H1 (cell line): Measurements from ENCODE around the gene BGLAP. TPM values are rescaled to one million over a fixed set of nuclear protein-coding genes. Genes with fewer than 3 reads are reported as not detected.

Source experiments
- CTCF ChIA-PET: fragments of 300-600 bp; sonication (Branson Sonifier 250); formaldehyde crosslinking; loops from one replicate; lab custom pipeline; 2021; ENCODE audit not compliant: partially characterized antibody; lab: Charles Lee
- POLR2A ChIA-PET: fragments of 300-600 bp; sonication (Branson Sonifier 250); formaldehyde crosslinking; loops from one replicate; lab custom pipeline; 2021; ENCODE audit warnings: inconsistent platforms; ENCODE audit not compliant: partially characterized antibody; lab: Charles Lee
- DNase-seq, 2 experiments: peaks; one replicate each; pipeline versions ENCODE4 v3.0.0 to v3.0.0-alpha.2; 2010 to 2022; ENCODE audit warnings: low spot score in 2 of 2, low read depth in 1 of 2, mixed read lengths in 1 of 2
- FAIRE-seq: peaks from 2 replicates; lab custom pipeline; 2011; peaks lifted over from hg19 to GRCh38; lab: Jason Lieb, UNC
- H2AFZ ChIP-seq: 2 replicates; pipeline ENCODE4 v1.8.1; 2012; ENCODE audit warnings: low read length, inconsistent platforms
- H2AK5ac ChIP-seq: 2 replicates; pipeline ENCODE4 v1.6.1; 2013; ENCODE audit warnings: low read depth, low read length
- H2BK120ac ChIP-seq: replicated peaks from 2 replicates; pipeline ENCODE3; 2013; ENCODE audit warnings: low read depth, low read length, inconsistent platforms
- H2BK12ac ChIP-seq: 2 replicates; pipeline ENCODE4 v1.6.1; 2013; ENCODE audit warnings: low read depth, low read length
- H2BK15ac ChIP-seq: 2 replicates; pipeline ENCODE4 v1.6.1; 2013; ENCODE audit warnings: low read length
- H2BK20ac ChIP-seq: 2 replicates; pipeline ENCODE4 v1.6.1; 2013; ENCODE audit warnings: low read length
- H2BK5ac ChIP-seq: 2 replicates; pipeline ENCODE4 v1.6.1; 2013; ENCODE audit warnings: low read depth, low read length
- H3K14ac ChIP-seq: 2 replicates; pipeline ENCODE4 v1.6.1; 2013; ENCODE audit warnings: inconsistent platforms; ENCODE audit not compliant: insufficient read length
- H3K18ac ChIP-seq: 2 replicates; pipeline ENCODE4 v1.6.1; 2013; ENCODE audit warnings: low read length; ENCODE audit errors: extremely low read depth
- H3K23ac ChIP-seq: 2 replicates; pipeline ENCODE4 v1.6.1; 2013; ENCODE audit warnings: inconsistent platforms; ENCODE audit not compliant: insufficient read length
- H3K23me2 ChIP-seq: 2 replicates; pipeline ENCODE4 v1.6.1; 2013; ENCODE audit warnings: low read depth, low read length
- H3K27ac ChIP-seq: 2 replicates; pipeline ENCODE4 v1.6.1; 2011; ENCODE audit warnings: low read depth, low read length, inconsistent platforms
- H3K27me3 ChIP-seq, 4 experiments: replicated peaks in 1 of 4; 1 replicate in 1 of 4; 2 replicates in 3 of 4; pipeline versions ENCODE4 v1.6.1 to v1.8.1; 2011 to 2013; ENCODE audit warnings: low read length in 3 of 4, mild to moderate bottlenecking in 3 of 4, inconsistent platforms in 2 of 4, mixed read lengths in 2 of 4, moderate library complexity in 1 of 4; ENCODE audit not compliant: control insufficient read depth in 3 of 4, insufficient read depth in 3 of 4; ENCODE audit errors: extremely low read depth in 1 of 4
- H3K36me3 ChIP-seq, 4 experiments: 2 replicates each; pipeline versions ENCODE4 v1.6.1 to v1.8.1; 2011 to 2013; ENCODE audit warnings: mild to moderate bottlenecking in 4 of 4, low read length in 3 of 4, moderate library complexity in 2 of 4, control low read depth in 1 of 4, inconsistent platforms in 1 of 4; ENCODE audit not compliant: insufficient read depth in 4 of 4, control insufficient read depth in 2 of 4
- H3K4ac ChIP-seq: replicated peaks from 2 replicates; pipeline ENCODE3; 2013; ENCODE audit warnings: low read length, low read depth, mixed read lengths, inconsistent platforms; ENCODE audit not compliant: insufficient read length
- H3K4me1 ChIP-seq, 4 experiments: replicated peaks in 1 of 4; 1 replicate in 1 of 4; 2 replicates in 3 of 4; pipeline versions ENCODE4 v1.6.1 to v1.8.1; 2011 to 2013; ENCODE audit warnings: low read length in 3 of 4, inconsistent platforms in 2 of 4, mixed read lengths in 1 of 4; ENCODE audit not compliant: insufficient read depth in 4 of 4, control insufficient read depth in 3 of 4
- H3K4me2 ChIP-seq, 2 experiments: 2 replicates each; pipeline versions ENCODE4 v1.6.1 to v1.8.1; 2011 to 2013; ENCODE audit warnings: low read depth in 2 of 2, low read length in 2 of 2, control low read depth in 1 of 2, inconsistent platforms in 1 of 2, mild to moderate bottlenecking in 1 of 2; ENCODE audit not compliant: insufficient read depth in 1 of 2
- H3K4me3 ChIP-seq, 4 experiments: fragments of 200-600, 300-600 bp in 1 of 4; sonication (generic), shearing (Covaris generic), sonication (Bioruptor Twin) in 1 of 4; 2 replicates each; pipeline versions ENCODE4 v1.5.1 to v1.8.1; 2011 to 2016; ENCODE audit warnings: low read length in 4 of 4, low read depth in 3 of 4, control low read depth in 2 of 4, inconsistent platforms in 2 of 4, mild to moderate bottlenecking in 2 of 4, mixed read lengths in 1 of 4, moderate library complexity in 1 of 4; ENCODE audit not compliant: insufficient read depth in 2 of 4; ENCODE audit errors: extremely low read depth in 1 of 4
- H3K56ac ChIP-seq: replicated peaks from 2 replicates; pipeline ENCODE3; 2013; ENCODE audit warnings: low read depth, mild to moderate bottlenecking, mixed read lengths, low read length, inconsistent platforms; ENCODE audit not compliant: insufficient read length
- H3K79me1 ChIP-seq: 2 replicates; pipeline ENCODE4 v1.6.1; 2013; ENCODE audit warnings: low read depth, low read length, control low read depth
- H3K79me2 ChIP-seq, 2 experiments: 2 replicates each; pipeline versions ENCODE4 v1.6.1 to v1.8.1; 2012 to 2013; ENCODE audit warnings: low read length in 2 of 2, mild to moderate bottlenecking in 2 of 2, inconsistent platforms in 1 of 2; ENCODE audit not compliant: insufficient read depth in 2 of 2, control insufficient read depth in 1 of 2
- H3K9ac ChIP-seq, 4 experiments: replicated peaks in 1 of 4; 1 replicate in 1 of 4; 2 replicates in 3 of 4; pipeline versions ENCODE4 v1.6.1 to v1.8.1; 2011 to 2013; ENCODE audit warnings: low read depth in 3 of 4, low read length in 3 of 4, control low read depth in 2 of 4, mild to moderate bottlenecking in 2 of 4, moderate library complexity in 2 of 4, inconsistent platforms in 1 of 4; ENCODE audit errors: extremely low read depth in 1 of 4
- H3K9me3 ChIP-seq, 2 experiments: 2 replicates each; pipeline versions ENCODE4 v1.6.1 to v1.8.1; 2012 to 2013; ENCODE audit warnings: mild to moderate bottlenecking in 2 of 2, moderate library complexity in 2 of 2, control low read depth in 1 of 2, inconsistent platforms in 1 of 2, low read depth in 1 of 2, low read length in 1 of 2, mixed read lengths in 1 of 2; ENCODE audit not compliant: insufficient read depth in 2 of 2
- H4K20me1 ChIP-seq, 2 experiments: replicated peaks in 1 of 2; 2 replicates each; pipeline versions ENCODE3 to v1.8.1; 2011 to 2013; ENCODE audit warnings: inconsistent platforms in 2 of 2, low read length in 2 of 2, mild to moderate bottlenecking in 1 of 2; ENCODE audit not compliant: insufficient read depth in 2 of 2, control insufficient read depth in 1 of 2
- H4K5ac ChIP-seq: 2 replicates; pipeline ENCODE4 v1.6.1; 2013; ENCODE audit warnings: low read length, low read depth, mixed read lengths, inconsistent platforms; ENCODE audit not compliant: insufficient read length
- H4K8ac ChIP-seq: 2 replicates; pipeline ENCODE4 v1.8.0; 2013; ENCODE audit warnings: mild to moderate bottlenecking, moderate library complexity, low read length, inconsistent platforms; ENCODE audit not compliant: insufficient read depth; ENCODE audit errors: extremely low read depth
- H4K91ac ChIP-seq: replicated peaks from 2 replicates; pipeline ENCODE3; 2013; ENCODE audit warnings: low read length, mixed read lengths, inconsistent platforms; ENCODE audit not compliant: insufficient read length
- CBX8 ChIP-seq: fragments of 300-800, 300-1000 bp; sonication (generic); IDR thresholded peaks from 2 replicates; pipeline ENCODE4 v1.7.1; 2016; ENCODE audit warnings: low read depth, low read length, borderline replicate concordance
- CEBPB ChIP-seq: IDR thresholded peaks from 2 replicates; pipeline ENCODE4 v1.6.1; 2012; ENCODE audit warnings: low read depth, low read length
- CTBP2 ChIP-seq: IDR thresholded peaks from 2 replicates; pipeline ENCODE4 v1.7.0; 2011; ENCODE audit warnings: borderline replicate concordance, mild to moderate bottlenecking, moderate library complexity, mixed read lengths, low read length; ENCODE audit not compliant: insufficient read depth, insufficient read length
- GABPA ChIP-seq: IDR thresholded peaks from 2 replicates; pipeline ENCODE4 v1.6.1; 2011; ENCODE audit warnings: mild to moderate bottlenecking, low read length, moderate library complexity, borderline replicate concordance; ENCODE audit not compliant: insufficient read depth
- HDAC2 ChIP-seq, 2 experiments: fragments of 300-600 bp in 1 of 2; sonication (generic) in 1 of 2; IDR thresholded peaks; 2 replicates each; pipeline ENCODE4 v1.6.1; 2011 to 2012; ENCODE audit warnings: low read depth in 2 of 2, low read length in 2 of 2, mild to moderate bottlenecking in 2 of 2, moderate library complexity in 2 of 2, borderline replicate concordance in 1 of 2, inconsistent platforms in 1 of 2
- JUND ChIP-seq: IDR thresholded peaks from 2 replicates; pipeline ENCODE4 v1.6.1; 2011; ENCODE audit warnings: mild to moderate bottlenecking, improper control_type of control experiment, low read length
- SIRT6 ChIP-seq: IDR thresholded peaks from one replicate; pipeline ENCODE4 v1.7.1; 2012; ENCODE audit warnings: low read length, inconsistent platforms
- SP1 ChIP-seq: IDR thresholded peaks from 2 replicates; pipeline ENCODE4 v1.6.1; 2011; ENCODE audit warnings: low read depth, low read length
- SUZ12 ChIP-seq: fragments of 200-600 bp; sonication (generic); IDR thresholded peaks from 2 replicates; pipeline ENCODE4 v1.6.1; 2012; ENCODE audit warnings: mild to moderate bottlenecking, inconsistent platforms, low read length, moderate library complexity, mixed read lengths
- TBP ChIP-seq: IDR thresholded peaks from 2 replicates; pipeline ENCODE4 v1.6.1; 2011; ENCODE audit warnings: low read depth, low read length, improper control_type of control experiment
- TCF12 ChIP-seq: IDR thresholded peaks from 2 replicates; pipeline ENCODE4 v1.6.1; 2011; ENCODE audit warnings: low read depth, mild to moderate bottlenecking, low read length
- YY1 ChIP-seq: IDR thresholded peaks from 2 replicates; pipeline ENCODE4 v1.6.1; 2011; ENCODE audit warnings: low read depth, mild to moderate bottlenecking, low read length
- WGBS, 2 experiments: shearing (Covaris generic) in 1 of 2; methylation state at CpG; one replicate each; pipeline versions ENCODE4 v1.1.6 to v1.1.7; 2013 to 2015; ENCODE audit warnings: low lambda C conversion rate in 2 of 2, mixed read lengths in 2 of 2, inconsistent platforms in 1 of 2, low coverage in 1 of 2, missing lambda C conversion rate in 1 of 2; ENCODE audit not compliant: insufficient replicate concordance in 2 of 2, insufficient coverage in 1 of 2, insufficient read length in 1 of 2; ENCODE audit errors: extremely low coverage in 1 of 2, missing lambda C conversion rate in 1 of 2; 5-methylcytosine and 5-hydroxymethylcytosine counted together
- polyA plus RNA-seq, 7 experiments: library from polyadenylated mRNA; depleted of rRNA in 3 of 7; stranded (reverse) in 5 of 7; unstranded in 2 of 7; fragments of >200 nt in 5 of 7; fragments of 200-250 nt in 2 of 7; gene quantifications; 1 replicate in 5 of 7; 2 replicates in 1 of 7; 4 replicates in 1 of 7; pipeline versions ENCODE4 v1.2.1 to v1.2.3, GENCODE V29; 2011 to 2013; ENCODE audit warnings: missing spikeins in 2 of 7, mixed read lengths in 2 of 7
- total RNA-seq: library from RNA; stranded (reverse); fragmentation: NEBNext Ultra II Directional; extraction: Animal tissue kit (Norgen Biotek cat#: 25700); gene quantifications from 2 replicates; pipeline ENCODE4 v1.2.1, GENCODE V29; 2021
- TF ChIP-seq, protein P1 (sequence below): IDR thresholded peaks from 2 replicates; pipeline ENCODE4 v1.6.1; 2012; ENCODE audit warnings: low read length, inconsistent platforms

BGLAP gene
- total and polyA plus RNA-seq, 2 of the 8 experiments (the other 6 are each of a cell fraction or from before 2014, with no cell fraction given): 1.2 to 1.5 TPM

DNA sequence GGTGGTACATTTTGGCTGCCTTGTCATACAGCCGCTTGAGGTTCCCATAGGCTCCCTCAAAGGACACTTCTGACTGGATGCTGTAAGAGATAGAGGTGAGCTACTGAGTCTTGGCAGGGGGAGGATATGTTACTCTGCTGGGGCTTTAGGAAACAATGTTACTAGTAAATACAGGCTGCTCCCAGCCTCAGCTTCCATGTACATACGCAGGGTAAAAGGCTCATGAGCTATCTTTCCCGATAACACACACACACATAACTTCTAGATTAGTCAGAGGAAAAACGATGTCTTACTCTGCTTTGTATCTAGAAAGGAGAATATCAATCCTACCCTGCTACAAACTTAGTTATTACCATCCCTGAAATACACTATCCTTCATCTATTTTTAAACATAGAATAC is 26.4 kb downstream of the BGLAP start:
- Histone ChIP-seq H4K8ac (no peak overlapping the region), H2BK15ac (no peak overlapping the region), H3K79me1 (no peaks in the 10 kb centered on the region), H3K9me3 (peaks cover 0 to 2% of the 10 kb centered on the region in 2 experiments; a peak in 1 of 4 replicates), H3K27me3 (no peaks in the 10 kb centered on the region), H3K14ac (no peak overlapping the region), H3K23ac (no peak overlapping the region), H3K4ac (no peak overlapping the region), H3K4me1 (no peaks in the 10 kb centered on the region), H2BK20ac (no peak overlapping the region), H3K56ac (no peak overlapping the region), H3K4me3 (no peak overlapping the region), H2BK5ac (no peak overlapping the region), H2AFZ (no peak overlapping the region), H2BK120ac (no peak overlapping the region), H2AK5ac (no peak overlapping the region), H3K79me2 (no peaks in the 10 kb centered on the region), H3K27ac (no peak overlapping the region), H3K4me2 (no peak overlapping the region), H3K18ac (no peak overlapping the region), H3K23me2 (no peaks in the 10 kb centered on the region), H4K91ac (no peak overlapping the region), H3K36me3 (peaks cover 42 to 84% (median 73%) of the 10 kb centered on the region in 4 experiments), H2BK12ac (no peak overlapping the region), H4K20me1 (peaks cover 2 to 3% of the 10 kb centered on the region in 2 experiments), H4K5ac (no peak overlapping the region), H3K9ac (no peak overlapping the region)
- ChIA-PET POLR2A (interaction anchor here (1.1 to 1.5 kb wide), 4 partner anchors 8 to 130 kb away, joined by 3 to 5 read pairs (median 3); no protein-coding TSS in a partner anchor), CTCF (interaction anchor here (0.9 to 1.2 kb wide), 3 partner anchors 18 to 139 kb away, joined by 3 read pairs; no protein-coding TSS in a partner anchor)
- WGBS, 2 experiments: 94% methylated on average over 4 of the region's 4 CpGs; no CpG with 5 or more reads in 1 of the 2 experiments
- no peak for FAIRE-seq
- DNase-seq: no peak
- TF ChIP-seq SUZ12 (no peak), SIRT6 (no peak), CBX8 (no peak), YY1 (no peak), TCF12 (no peak), TBP (no peak), HDAC2 (IDR thresholded peaks at IDR 0.05; ENCODE audit: borderline replicate concordance in 1 of 2, low read depth in 2 of 2, low read length in 2 of 2) (no peak), SP1 (no peak), JUND (no peak), GABPA (no peak), CEBPB (no peak), CTBP2 (no peak)
- TF ChIP-seq, protein P1, sequence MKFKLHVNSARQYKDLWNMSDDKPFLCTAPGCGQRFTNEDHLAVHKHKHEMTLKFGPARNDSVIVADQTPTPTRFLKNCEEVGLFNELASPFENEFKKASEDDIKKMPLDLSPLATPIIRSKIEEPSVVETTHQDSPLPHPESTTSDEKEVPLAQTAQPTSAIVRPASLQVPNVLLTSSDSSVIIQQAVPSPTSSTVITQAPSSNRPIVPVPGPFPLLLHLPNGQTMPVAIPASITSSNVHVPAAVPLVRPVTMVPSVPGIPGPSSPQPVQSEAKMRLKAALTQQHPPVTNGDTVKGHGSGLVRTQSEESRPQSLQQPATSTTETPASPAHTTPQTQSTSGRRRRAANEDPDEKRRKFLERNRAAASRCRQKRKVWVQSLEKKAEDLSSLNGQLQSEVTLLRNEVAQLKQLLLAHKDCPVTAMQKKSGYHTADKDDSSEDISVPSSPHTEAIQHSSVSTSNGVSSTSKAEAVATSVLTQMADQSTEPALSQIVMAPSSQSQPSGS: no peak
